B cell (primary cell): ENCODE results near the gene ISG20L2.

Source experiments
- EZH2 ChIP-seq: IDR thresholded peaks from 2 replicates; pipeline ENCODE4 v1.6.1; 2012; ENCODE audit warnings: borderline replicate concordance, low read depth, mild to moderate bottlenecking, moderate library complexity, low read length; ENCODE audit not compliant: insufficient read depth, poor library complexity, severe bottlenecking
- TF ChIP-seq, protein P1 (sequence below): fragments of 200-600 bp; IDR thresholded peaks from one replicate; pipeline ENCODE4 v1.8.0; 2022; ENCODE audit warnings: antibody characterized with exemption, mild to moderate bottlenecking

DNA sequence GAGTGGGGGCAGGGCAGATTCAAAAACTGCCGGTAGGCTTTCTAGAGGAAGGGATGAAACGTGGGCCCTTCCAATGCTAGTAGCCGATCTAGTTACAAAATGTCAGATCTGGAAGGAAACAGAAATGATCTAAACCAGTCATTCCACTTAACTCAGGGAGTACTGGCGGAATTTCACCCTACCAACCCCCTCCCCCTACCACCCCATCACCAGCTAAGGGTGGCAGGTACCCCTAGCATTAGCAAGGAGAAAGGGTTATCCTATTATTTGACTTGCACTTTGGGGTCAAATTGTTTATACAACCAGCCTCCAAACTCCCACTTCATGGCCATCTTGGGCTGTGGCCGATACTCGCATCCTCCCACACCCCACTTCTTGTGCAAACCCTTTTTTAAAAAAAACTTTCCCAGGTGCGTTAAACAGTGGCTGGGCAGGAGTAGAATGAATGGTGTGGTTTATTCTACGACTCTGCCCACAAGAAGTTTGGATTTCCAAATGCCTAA lies 13.0 kb upstream of the ISG20L2 start:
- TF ChIP-seq, protein P1, sequence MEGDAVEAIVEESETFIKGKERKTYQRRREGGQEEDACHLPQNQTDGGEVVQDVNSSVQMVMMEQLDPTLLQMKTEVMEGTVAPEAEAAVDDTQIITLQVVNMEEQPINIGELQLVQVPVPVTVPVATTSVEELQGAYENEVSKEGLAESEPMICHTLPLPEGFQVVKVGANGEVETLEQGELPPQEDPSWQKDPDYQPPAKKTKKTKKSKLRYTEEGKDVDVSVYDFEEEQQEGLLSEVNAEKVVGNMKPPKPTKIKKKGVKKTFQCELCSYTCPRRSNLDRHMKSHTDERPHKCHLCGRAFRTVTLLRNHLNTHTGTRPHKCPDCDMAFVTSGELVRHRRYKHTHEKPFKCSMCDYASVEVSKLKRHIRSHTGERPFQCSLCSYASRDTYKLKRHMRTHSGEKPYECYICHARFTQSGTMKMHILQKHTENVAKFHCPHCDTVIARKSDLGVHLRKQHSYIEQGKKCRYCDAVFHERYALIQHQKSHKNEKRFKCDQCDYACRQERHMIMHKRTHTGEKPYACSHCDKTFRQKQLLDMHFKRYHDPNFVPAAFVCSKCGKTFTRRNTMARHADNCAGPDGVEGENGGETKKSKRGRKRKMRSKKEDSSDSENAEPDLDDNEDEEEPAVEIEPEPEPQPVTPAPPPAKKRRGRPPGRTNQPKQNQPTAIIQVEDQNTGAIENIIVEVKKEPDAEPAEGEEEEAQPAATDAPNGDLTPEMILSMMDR = no peak
- no peak for TF ChIP-seq EZH2
